Activated CD8-positive, alpha-beta memory T cell treated with anti-CD3 and anti-CD28 coated beads, Interleukin-2, amount 50 U/mL, for 4 hours (primary cell): Measurements from ENCODE around the gene EREG.

Source experiments
- DNase-seq: peaks from one replicate; pipeline ENCODE4 v3.0.0-alpha.2; 2020

Gene EREG

GRCh38 chr4:74353858-74354257 lies 11.1 kb upstream of the EREG start:
- no peak for DNase-seq

GRCh38 chr4:74357965-74358364 lies 7.0 kb upstream of the EREG start:
- no peak for DNase-seq

- DNase-seq, result no peak
Measured at GRCh38 chr4:74361671-74362070, 3.3 kb upstream of the EREG start.

- DNase-seq, result no peak
Measured at GRCh38 chr4:74362347-74362746, 2.6 kb upstream of the EREG start.

GRCh38 chr4:74364256-74364651 lies 691 bp upstream of the EREG start:
- no peak for DNase-seq

GRCh38 chr4:74365761-74366160 lies 816 bp downstream of the EREG start:
- DNase-seq, result no peak

GRCh38 chr4:74366367-74366911 lies 1.5 kb downstream of the EREG start:
- no peak for DNase-seq

GRCh38 chr4:74367656-74368290 lies 2.8 kb downstream of the EREG start:
- no peak for DNase-seq

GRCh38 chr4:74368596-74368995 lies 3.7 kb downstream of the EREG start:
- DNase-seq, result no peak

- no peak for DNase-seq
Measured at GRCh38 chr4:74369855-74370254, 4.9 kb downstream of the EREG start.

- no peak for DNase-seq
Measured at GRCh38 chr4:74370912-74371311, 6.0 kb downstream of the EREG start.

- no peak for DNase-seq
Measured at GRCh38 chr4:74374128-74374527, 9.2 kb downstream of the EREG start.

- DNase-seq, result no peak
Measured at GRCh38 chr4:74374561-74375327, 9.8 kb downstream of the EREG start.

- DNase-seq, result no peak
Measured at GRCh38 chr4:74375824-74376426, 11.0 kb downstream of the EREG start.

GRCh38 chr4:74376888-74377483 lies 12.0 kb downstream of the EREG start:
- no peak for DNase-seq

GRCh38 chr4:74377714-74378113 lies 12.8 kb downstream of the EREG start:
- no peak for DNase-seq

GRCh38 chr4:74378573-74378972 lies 13.6 kb downstream of the EREG start:
- no peak for DNase-seq

- DNase-seq, result no peak
Measured at GRCh38 chr4:74379912-74380311, 15.0 kb downstream of the EREG start.

GRCh38 chr4:74385386-74385785 lies 20.4 kb downstream of the EREG start:
- no peak for DNase-seq

- no peak for DNase-seq
Measured at GRCh38 chr4:74386159-74386558, 21.2 kb downstream of the EREG start.

- no peak for DNase-seq
Measured at GRCh38 chr4:74387790-74388189, 22.8 kb downstream of the EREG start.

GRCh38 chr4:74389494-74389893 lies 24.5 kb downstream of the EREG start:
- DNase-seq, result no peak

- no peak for DNase-seq
Measured at GRCh38 chr4:74390677-74391076, 25.7 kb downstream of the EREG start.

GRCh38 chr4:74391346-74391745 lies 26.4 kb downstream of the EREG start:
- DNase-seq, result no peak
